GM12874 (cell line): ENCODE data around the gene FOXC1.
A peak's percentile ranks its signal among the peaks of the same experiment; 100 is the strongest.

ENCODE experiments used
- TF ChIP-seq, protein P1 (sequence below): IDR thresholded peaks from 2 replicates; pipeline ENCODE4 v1.5.1; 2011; ENCODE audit warnings: low read depth, mild to moderate bottlenecking, control low read depth, low read length, moderate library complexity; ENCODE audit not compliant: insufficient read depth

Gene FOXC1

DNA sequence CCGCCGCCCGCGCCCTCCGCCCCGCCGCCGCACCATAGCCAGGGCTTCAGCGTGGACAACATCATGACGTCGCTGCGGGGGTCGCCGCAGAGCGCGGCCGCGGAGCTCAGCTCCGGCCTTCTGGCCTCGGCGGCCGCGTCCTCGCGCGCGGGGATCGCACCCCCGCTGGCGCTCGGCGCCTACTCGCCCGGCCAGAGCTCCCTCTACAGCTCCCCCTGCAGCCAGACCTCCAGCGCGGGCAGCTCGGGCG is 1.5 kb downstream of the FOXC1 start:
- TF ChIP-seq, protein P1, sequence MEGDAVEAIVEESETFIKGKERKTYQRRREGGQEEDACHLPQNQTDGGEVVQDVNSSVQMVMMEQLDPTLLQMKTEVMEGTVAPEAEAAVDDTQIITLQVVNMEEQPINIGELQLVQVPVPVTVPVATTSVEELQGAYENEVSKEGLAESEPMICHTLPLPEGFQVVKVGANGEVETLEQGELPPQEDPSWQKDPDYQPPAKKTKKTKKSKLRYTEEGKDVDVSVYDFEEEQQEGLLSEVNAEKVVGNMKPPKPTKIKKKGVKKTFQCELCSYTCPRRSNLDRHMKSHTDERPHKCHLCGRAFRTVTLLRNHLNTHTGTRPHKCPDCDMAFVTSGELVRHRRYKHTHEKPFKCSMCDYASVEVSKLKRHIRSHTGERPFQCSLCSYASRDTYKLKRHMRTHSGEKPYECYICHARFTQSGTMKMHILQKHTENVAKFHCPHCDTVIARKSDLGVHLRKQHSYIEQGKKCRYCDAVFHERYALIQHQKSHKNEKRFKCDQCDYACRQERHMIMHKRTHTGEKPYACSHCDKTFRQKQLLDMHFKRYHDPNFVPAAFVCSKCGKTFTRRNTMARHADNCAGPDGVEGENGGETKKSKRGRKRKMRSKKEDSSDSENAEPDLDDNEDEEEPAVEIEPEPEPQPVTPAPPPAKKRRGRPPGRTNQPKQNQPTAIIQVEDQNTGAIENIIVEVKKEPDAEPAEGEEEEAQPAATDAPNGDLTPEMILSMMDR: 0 out of 2 replicates have a peak, but pooled peaks have one; percentile 3

DNA sequence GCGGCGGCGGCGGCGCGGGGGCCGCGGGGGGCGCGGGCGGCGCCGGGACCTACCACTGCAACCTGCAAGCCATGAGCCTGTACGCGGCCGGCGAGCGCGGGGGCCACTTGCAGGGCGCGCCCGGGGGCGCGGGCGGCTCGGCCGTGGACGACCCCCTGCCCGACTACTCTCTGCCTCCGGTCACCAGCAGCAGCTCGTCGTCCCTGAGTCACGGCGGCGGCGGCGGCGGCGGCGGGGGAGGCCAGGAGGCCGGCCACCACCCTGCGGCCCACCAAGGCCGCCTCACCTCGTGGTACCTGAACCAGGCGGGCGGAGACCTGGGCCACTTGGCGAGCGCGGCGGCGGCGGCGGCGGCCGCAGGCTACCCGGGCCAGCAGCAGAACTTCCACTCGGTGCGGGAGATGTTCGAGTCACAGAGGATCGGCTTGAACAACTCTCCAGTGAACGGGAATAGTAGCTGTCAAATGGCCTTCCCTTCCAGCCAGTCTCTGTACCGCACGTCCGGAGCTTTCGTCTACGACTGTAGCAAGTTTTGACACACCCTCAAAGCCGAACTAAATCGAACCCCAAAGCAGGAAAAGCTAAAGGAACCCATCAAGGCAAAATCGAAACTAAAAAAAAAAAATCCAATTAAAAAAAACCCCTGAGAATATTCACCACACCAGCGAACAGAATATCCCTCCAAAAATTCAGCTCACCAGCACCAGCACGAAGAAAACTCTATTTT is 2.0 kb downstream of the FOXC1 start:
- TF ChIP-seq, protein P1: no peak

DNA sequence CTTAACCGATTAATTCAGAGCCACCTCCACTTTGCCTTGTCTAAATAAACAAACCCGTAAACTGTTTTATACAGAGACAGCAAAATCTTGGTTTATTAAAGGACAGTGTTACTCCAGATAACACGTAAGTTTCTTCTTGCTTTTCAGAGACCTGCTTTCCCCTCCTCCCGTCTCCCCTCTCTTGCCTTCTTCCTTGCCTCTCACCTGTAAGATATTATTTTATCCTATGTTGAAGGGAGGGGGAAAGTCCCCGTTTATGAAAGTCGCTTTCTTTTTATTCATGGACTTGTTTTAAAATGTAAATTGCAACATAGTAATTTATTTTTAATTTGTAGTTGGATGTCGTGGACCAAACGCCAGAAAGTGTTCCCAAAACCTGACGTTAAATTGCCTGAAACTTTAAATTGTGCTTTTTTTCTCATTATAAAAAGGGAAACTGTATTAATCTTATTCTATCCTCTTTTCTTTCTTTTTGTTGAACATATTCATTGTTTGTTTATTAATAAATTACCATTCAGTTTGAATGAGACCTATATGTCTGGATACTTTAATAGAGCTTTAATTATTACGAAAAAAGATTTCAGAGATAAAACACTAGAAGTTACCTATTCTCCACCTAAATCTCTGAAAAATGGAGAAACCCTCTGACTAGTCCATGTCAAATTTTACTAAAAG is 2.7 kb downstream of the FOXC1 start:
- TF ChIP-seq, protein P1: no peak

DNA sequence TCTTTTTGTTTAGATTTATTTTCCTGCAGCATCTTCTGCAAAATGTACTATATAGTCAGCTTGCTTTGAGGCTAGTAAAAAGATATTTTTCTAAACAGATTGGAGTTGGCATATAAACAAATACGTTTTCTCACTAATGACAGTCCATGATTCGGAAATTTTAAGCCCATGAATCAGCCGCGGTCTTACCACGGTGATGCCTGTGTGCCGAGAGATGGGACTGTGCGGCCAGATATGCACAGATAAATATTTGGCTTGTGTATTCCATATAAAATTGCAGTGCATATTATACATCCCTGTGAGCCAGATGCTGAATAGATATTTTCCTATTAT is 3.2 kb downstream of the FOXC1 start:
- TF ChIP-seq, protein P1: no peak

DNA sequence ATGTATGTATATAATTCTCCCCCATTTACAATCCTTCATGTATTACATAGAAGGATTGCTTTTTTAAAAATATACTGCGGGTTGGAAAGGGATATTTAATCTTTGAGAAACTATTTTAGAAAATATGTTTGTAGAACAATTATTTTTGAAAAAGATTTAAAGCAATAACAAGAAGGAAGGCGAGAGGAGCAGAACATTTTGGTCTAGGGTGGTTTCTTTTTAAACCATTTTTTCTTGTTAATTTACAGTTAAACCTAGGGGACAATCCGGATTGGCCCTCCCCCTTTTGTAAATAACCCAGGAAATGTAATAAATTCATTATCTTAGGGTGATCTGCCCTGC is 3.6 kb downstream of the FOXC1 start:
- TF ChIP-seq, protein P1: no peak

DNA sequence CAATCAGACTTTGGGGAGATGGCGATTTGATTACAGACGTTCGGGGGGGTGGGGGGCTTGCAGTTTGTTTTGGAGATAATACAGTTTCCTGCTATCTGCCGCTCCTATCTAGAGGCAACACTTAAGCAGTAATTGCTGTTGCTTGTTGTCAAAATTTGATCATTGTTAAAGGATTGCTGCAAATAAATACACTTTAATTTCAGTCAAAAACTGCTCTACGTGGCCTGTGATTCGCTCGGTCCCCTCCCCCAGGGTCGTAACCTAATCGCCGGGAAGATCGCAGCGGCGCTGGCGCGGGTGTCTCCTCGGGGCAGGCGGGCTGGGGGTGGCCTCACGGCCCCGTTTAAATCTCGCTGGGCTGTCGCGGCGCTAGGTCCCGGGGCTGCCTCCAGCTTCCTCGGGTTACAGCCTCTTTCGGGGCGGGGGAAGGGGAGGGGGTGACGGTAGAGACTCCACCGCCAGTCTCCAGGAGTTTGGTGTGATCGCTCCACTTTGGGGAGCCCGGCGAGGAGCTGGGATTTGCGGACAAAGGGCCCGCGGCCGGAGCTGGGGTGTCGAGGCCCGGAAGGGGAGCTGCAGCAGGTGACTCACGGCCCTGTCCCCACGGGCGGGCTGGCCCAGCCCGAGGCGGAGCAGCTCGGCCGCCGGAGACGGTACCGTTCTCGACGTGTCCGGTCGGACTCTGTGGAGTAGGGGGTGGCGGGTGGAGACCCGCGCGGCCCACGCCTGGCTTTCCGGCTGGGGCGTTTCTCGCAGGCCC is 4.2 kb downstream of the FOXC1 start:
- TF ChIP-seq, protein P1: no peak

DNA sequence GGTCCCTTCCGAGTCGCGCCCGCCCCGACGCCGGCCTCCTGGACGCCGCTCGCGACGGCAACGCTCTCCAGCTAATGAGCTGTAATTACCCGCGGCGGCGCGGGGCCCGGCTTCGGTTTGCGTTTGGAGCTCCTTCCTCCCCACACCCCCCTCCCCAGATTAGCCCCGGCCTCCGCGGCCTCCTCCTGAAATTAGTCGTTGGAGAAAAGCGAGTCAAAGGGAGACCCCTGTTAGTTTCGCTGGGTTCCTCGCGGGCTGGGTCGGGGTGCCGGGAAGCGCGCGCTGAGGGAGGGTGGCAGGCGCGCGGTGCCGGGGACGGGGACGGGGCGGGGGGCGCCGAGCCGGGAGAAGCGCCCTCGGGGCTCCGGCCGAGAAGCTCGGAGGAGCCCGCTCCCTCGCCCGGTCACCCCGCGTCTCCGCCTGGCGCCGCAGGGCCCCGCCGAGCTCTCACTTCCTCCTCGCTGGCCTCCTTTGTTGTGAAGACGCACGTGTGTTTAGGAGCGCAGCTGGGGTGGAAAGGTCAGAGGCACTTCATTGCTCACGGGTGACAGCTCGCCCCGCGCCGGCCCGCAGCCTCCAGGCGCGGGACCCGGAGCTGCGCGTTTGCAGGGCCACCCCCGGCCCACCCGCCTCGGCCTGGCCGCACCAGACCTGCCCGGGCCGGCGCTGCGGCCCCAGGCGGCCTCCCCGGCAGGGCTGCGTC is 4.9 kb downstream of the FOXC1 start:
- TF ChIP-seq, protein P1: no peak
